Stimulated activated CD8-positive, alpha-beta memory T cell treated with anti-CD3 and anti-CD28 coated beads, Interleukin-7, amount 100 ng/mL, for 1 hour (primary cell): ENCODE measurements around the gene MTMR2.
"Not testable (repeated sequence)": the region's sequence is repeated elsewhere in the genome, so short reads cannot be mapped to it uniquely, and the experiment has no call there.

Experiments used
- DNase-seq, 2 donors: peaks; one replicate each; pipeline ENCODE4 v3.0.0-alpha.2; 2020; ENCODE audit warnings: low read depth in 2 of 2

MTMR2 gene

DNA sequence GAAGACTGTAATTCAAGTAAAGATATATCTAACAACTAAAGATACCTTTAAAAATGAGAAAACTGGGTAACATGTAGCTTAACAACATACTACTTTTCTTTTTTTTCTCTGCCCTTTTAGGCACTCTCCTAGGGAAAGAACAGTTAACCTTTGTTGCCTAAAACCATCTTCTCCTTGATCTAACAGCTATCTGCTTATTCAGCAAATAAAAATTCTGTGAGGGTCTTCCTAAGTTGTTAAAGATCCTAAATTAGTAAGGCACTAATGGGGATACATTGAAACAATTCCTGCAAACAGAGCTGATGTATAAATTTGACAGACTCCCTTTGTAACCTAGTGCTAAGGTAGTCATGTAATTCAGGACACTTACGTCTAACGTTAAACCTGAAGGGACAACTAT is 39.1 kb downstream of the MTMR2 start:
- DNase-seq, result no peak

DNA sequence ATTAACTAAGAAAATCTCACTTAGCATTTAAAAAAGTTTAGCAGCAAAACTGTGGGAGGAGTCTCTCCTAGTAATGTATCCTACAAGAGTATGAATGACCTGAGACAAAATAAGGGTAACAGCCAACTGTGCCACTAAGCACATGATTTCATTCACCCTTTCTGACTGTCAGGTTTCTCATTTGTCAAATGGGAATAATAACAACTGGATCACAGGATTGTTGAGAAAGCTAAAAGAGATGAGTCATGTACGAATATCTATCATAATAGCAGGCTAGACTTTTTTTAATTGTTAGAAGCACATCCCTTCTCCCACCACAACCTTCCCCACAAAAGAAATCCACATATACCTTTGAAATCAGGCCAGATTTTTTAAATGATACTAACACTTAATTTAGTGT is 39.5 kb downstream of the MTMR2 start:
- DNase-seq, result no peak

DNA sequence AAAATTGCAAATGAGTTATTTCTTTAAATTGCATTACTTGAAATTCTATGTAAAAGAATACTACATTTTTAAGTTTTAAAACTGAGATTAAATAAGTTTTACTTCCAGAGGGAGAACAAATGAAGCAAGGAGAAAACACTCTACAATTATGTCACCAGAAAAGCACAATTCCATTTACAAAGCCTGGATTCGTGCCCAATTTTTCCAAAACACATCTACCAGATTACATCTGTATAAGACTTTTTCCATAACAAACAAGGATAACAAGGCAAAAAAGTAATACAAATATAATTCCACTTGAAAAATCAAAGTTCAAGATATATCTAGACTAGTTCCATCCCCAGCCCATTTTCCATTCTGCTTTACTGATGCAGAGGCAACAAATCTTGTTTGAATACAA is 40.5 kb downstream of the MTMR2 start:
- no peak for DNase-seq

DNA sequence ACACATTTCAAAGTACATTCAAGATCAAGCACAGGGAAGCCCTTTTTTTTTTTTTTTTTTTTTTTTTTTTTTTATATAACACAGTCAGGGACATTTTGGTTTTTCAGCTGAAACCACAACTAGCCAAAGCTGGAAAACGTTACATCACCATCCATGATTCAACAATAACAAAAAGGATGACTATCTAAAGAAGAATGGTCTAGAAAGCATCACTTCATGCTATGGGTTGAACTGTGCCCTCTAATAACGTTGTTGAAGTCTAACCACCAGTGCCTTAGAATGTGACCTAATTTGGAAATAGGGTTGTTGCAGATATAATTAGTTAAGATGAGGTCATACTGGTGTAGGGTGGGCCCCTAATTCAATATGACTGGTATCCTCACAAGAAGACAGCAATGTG is 46.6 kb downstream of the MTMR2 start:
- no peak for DNase-seq

DNA sequence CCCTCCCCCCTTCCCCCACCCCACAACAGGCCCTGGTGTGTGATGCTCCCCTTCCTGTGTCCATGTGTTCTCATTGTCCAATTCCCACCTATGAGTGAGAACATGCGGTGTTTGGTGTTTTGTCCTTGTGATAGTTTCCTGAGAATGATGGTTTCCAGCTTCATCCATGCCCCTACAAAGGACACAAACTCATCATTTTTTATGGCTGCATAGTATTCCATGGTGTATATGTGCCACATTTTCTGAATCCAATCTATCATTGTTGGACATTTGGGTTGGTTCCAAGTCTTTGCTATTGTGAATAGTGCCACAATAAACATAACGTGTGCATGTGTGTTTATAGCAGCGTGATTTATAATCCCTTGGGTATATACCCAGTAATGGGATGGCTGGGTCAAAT is 53.0 kb downstream of the MTMR2 start:
- not testable (repeated sequence) for DNase-seq

DNA sequence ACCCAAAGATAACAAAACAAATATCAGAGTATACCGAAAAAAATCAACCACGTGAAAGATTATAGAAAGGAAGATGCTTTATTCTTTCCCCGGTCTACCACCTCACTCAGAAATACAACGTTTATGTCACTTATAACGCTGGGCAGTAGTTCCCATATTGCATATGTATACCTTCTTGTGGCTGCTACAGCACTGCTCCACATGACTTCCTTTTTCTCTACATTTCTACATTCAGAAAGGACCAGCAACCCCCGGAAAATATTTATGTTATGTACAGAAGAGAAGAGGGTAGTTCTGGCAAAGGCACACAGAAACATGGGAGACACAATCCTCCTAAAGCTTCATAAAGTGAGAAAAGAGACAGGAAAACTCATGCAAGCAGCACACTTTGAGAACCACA is 56.8 kb downstream of the MTMR2 start:
- DNase-seq, result no peak

DNA sequence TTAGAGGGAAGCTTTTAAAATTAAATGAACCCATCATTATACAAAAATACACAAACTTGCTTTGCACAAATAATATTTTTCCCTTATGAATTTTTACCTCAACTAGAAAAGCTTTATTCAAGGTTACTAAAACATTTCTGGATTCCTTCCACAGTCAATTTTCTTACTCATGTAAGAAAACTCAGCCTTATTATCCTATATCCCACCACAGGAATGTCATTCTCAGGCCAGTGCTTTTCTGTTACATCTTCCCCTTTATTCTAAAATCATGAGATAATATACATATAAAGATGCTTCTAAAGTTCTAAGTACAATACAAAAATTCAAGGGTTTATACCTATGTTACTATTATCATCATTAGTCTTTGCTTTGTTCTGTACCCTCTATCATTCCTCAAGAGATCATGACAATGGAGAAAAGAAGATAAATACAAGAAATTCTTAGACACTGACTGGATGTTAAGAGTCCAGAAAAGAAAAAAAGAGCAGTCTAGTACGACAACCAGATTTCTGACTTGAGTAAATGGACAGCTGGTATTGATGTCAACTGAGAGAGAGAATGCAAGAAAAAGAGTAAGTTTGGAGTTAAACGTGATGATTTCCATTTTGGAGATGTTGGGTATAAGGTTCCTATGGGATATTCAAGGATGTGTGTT is 60.3 kb downstream of the MTMR2 start:
- no peak for DNase-seq

DNA sequence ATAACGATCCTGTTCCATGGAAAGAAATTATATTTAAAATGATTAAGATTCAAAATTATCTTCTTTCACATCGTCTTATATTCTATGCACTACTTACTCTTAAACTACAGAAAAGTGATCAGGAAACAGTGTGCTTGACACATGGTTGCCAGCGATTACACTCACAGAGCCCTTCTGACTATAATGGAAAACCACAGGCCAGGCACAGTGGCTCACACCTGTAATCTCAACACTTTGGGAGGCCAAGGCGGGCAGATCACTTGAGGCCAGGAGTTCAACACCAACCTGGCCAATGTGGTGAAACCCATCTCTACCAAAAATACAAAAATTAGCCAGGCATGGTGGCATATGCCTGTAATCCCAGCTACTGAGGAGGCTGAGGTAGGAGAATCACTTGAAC is 63.9 kb downstream of the MTMR2 start:
- DNase-seq, result not testable (repeated sequence)

DNA sequence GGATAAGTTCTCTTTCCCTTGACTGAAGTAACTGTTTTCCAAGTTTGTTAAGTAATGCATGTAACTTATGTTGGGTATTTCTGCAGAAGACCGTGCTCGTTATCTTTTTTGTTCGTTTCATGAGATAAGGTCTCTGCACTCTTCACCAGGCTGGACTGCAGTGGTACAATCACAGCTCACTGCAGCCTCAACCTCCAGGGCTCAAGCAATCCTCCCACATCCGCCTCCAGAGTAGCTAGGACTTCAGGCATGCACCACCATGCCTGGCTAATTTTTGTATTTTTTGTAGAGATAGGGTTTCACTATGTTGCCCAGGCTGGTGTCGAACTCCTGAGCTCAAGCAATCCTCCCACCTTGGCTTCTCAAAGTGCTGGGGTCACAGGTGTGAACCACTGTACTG is 69.5 kb downstream of the MTMR2 start:
- DNase-seq, result not testable (repeated sequence)

DNA sequence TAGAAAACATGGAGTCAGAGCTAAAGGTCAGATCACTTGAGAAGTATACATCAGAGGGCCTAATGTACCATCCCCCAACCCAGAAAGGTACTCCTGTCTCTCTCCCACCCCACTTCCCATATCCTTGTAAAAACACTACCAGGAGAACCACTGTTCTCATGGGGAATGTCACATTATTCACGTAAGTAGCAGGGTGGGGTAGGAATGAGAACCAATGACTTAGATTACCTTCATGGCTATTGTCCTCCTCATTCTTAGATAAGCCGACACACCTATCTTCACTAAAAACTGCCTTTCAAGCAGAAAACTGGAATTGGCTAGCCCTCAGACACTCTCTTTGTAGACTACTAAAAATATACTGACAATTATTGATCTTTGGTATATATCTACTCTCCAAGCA is 70.0 kb downstream of the MTMR2 start:
- DNase-seq, result no peak

DNA sequence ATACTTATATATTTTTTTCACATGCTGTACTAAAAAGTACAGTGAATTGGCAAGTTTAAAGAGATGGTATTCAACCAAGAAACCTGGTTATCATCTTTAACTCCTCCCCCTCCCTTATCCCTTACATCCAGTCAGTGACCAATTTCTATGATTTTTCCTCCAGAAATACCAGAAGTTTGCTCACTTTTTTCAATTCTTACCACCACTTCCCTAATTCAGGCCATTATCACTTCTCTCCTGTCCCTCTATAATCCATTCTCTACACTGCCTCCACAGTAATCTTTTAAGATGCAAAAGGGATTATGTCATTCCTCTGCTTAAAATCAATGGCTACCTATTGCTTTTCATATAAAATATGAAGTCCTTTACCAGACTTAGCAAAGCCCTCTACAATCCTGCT is 70.8 kb downstream of the MTMR2 start:
- no peak for DNase-seq

DNA sequence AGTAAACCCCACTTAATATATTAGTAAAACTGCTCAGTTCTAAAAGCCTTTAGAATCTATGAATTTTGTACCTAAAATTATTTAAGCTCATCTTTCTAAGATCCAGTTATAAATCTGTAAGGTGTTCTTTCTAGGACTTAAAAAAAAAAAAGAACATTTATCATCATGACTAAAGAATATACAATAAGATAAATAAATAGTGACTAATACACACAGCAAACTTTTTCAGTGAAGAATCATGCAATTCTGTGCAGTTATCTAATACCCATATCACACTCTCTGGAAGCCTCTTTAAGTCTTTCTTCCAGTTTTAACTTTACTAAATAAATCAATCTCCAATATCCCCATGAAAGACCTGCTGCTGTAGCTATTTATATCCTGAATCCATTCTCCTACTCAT is 73.8 kb downstream of the MTMR2 start:
- no peak for DNase-seq

DNA sequence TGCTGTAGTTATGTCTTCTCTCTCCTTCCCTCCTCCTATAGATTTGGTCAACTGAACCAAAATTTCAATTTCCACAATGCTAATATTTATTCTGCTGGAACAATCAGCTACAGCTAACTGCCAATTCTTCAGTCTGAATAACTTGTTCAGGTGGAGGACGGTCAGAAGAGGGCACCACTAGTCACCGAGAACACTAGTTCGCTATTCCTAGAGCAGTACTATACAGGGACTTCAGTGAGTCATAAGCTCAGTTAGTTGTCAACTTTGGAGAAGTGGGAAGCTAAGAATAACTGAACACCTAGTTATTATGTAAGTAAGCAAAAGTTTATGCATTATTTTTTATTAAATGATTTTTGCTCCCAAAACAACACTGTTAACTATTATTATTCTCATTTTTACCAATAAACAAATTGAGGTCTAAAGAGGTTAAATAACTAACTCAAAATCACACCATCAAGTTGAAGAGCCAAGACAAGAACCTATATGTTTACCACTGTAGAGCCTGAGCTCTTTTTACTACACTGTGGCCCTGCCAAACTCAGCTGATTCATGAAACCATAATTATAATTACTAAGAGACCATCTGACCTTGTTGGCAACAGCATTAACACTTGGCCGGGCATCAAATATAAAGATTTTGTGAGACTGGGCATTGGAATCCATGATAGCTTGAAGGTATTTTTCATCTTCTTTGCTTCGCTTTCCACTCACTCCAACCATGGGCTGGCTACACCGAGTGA is 74.7 kb downstream of the MTMR2 start:
- no peak for DNase-seq

DNA sequence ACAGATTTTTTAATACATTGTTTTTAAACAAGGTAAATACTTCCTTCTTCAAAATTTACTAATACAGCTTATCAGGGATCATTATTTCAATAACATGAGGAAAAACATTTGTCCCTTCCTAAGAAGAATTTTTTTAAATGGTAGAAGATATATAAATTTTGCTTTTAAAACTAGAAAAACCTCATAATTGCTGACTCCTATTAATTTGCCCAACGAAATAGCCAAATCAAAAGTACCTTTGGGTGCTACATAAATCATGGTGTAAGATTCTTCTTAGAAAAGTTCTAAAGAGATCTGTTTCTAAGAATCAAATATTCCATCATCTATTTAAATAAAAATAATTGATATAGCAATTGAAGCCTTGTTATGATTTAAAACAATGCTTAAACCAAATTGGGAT is 78.7 kb downstream of the MTMR2 start:
- DNase-seq, result no peak

DNA sequence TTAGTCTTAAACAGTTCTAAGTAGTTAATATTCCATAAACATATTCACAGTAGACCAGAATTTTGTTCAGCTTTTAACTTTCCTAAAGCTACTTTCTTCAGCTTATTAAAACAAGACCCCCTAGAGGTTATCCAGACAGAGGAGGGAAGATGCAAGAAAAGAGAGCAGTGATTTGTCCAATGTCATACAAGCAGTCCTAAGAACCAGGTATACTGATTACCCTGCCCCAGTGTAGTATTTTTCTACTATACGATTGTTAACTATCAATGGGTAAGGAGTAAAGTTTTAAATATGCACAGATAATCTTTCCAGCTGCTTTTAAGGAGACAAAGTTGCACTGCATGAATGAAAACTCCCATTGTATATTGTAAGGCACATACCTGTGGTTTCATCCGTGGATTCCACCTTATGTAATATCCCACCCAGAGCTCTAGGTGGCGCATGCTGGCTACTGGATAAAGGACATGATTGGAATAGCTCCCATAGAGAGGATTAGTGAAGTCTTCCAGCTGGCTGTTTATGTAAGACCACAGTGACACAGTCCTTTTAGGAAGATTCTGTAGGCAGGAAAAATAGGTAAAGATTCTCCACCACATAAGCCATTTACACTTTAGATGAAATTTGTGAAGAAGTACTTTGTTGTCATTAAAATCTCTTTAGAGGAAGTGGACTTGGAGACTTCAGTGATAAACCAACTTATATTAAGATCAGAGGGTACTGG is 88.0 kb downstream of the MTMR2 start:
- DNase-seq, result peak; percentile 16 to 19

DNA sequence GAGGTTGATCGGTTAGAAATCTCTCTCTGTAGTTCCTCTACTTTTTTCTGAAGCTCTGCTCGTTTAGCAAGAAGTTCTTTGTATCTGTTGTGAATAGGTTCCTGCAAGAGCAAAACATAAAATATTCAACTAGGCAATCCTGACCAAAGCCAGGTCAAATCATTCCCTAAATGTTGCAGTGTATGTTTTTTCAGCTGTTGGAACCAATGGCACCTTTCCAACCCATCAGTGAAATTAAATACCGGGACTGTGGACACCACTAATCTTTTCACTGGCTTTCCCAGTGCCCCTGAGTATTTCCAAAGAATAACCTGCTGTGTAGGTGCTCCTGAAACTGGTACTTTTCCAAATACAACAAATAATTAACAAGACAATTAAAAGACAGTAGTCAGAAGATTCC is 88.6 kb downstream of the MTMR2 start:
- DNase-seq, result no peak

DNA sequence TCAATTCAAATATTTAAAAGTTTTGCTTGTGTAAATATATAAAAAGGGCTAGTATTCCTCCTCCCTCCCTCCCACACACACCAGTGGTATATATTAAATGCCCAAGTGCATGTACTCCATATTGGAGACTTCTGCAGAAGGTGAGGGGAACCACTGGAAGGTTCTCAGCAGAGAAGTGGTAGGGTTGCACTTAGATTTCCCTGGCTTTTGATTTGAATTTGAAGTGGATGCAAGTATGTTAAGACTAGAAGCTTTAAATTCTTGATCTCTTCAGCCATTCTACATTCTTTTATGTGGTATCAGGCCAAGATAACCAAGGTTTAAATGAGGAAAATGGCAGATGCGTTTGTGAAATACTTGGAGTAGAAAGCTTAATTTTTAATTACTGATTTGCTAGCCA is 90.5 kb downstream of the MTMR2 start:
- no peak for DNase-seq

DNA sequence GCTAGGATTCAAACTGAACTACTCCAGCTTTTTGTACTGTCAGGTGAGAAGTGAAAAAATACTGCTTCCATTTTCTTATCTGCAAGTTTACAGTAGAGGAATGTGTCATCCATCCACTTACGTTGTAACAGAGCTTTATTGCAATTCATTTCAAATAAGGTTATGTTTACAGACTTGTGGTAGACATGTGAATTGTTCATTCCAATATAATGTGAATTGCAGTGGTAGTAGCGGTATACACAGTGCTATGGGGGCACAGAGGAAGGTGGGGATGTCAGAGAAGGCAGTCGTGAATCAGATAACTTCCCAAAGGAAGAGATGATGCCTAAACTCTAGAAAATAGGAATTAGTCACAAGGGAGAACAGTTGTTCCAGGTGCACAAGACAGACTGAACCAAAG is 91.1 kb downstream of the MTMR2 start:
- DNase-seq, result no peak

DNA sequence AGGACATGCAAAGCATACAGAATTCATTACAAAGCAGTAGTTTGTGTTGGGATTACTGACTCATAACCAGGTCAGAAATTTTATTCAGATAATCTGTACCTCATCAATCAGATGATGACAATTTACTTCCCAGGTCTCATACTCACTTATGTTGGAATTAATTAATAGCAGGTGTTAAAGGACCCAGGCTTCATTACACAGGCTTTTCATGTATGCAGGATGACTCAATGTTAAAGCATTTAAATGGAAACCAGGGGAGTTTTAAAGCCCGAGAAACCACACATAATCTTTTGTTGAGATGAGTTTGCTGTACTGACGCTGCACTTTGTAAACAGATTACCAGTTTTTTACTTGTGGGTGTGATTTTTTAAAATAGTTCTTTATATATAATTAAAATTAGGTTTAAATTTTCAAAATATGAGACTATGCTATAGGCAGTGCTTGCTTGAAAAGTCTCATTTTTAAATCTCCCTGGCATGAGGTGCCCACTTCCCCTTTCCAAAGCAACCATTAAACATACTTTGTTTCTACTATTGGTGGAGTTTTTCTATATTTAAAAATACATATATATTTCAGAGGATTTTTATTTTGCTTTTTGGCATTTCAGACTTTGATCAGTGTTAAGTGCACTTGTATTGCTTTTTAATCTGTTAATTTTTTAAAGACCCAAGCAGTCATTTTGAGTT is 92.6 kb downstream of the MTMR2 start:
- no peak for DNase-seq

DNA sequence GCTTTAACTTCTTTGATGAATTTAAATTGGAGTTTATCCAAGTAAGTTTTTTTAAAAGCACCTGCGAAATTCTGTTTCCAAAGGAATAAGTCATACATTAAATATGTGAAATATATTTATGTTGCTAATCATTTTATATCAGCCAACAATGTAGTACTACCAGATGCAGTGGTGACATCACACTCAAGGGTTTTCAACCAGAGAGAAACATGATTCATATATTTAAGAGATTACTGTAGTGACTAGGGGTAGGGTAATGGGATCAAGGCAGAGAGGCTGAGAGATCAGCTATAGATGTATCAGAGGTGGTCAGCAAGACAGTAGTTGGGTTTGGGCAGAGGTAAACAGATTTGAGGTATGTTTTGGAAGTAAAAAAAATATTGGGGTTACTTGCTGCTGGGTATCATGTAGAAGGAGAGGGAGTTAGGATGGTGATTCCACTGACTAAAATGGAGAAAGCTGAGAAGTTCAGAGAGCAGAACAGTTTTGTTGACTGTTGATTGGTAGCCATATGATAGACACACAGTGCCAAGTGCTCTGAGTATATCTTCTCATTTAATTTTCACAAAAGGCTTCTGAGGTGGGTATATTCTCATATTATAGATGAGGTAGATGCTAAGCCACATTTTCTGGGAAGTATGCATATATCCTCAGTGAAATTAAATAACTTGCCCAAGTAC is 94.2 kb downstream of the MTMR2 start:
- no peak for DNase-seq

DNA sequence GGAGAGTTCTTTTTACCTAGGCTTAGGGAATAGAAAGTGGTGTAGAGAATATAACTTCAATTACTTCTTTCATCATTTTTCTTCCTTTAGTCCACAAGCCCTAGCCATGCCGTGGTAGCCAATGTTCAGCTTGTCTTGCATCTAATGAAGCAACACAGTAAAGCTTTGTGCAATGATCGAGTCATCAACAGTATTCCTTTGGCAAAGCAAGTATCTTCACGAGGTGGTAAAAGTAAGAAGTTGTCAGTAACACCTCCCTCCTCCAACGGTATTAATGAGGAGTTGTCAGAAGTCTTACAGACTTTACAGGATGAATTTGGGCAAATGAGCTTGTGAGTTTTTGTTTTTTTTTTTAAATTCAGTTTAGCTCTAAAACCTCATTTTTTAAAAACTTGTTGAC is 96.2 kb downstream of the MTMR2 start:
- DNase-seq, result no peak

DNA sequence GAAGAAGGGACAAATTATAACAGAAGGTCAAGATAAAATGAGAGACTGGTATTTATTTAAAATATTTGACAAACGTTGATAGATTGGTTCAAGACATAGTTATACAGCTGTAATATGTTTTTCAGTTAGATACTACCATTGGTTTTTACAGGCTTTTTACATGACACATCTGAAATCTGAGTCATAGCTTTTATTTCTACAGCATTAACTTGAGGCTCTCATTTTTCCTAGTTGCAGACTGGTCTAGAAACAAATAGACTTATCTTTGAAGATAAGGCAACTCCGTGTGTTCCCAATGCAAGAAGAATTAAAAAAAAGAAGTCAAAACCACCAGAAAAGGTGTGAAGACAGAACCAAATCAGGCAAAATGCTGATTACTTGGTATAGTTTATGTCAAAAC is 102.3 kb downstream of the MTMR2 start:
- DNase-seq, result no peak
